Breast epithelium (tissue), 4 donors: ENCODE measurements around the gene TAOK1. TPM values are rescaled to one million over a fixed set of nuclear protein-coding genes. Genes with fewer than 3 reads are reported as not detected.

Experiments
- DNase-seq, 2 donors: peaks; one replicate each; pipeline ENCODE4 v3.0.0-alpha.2; 2019; ENCODE audit warnings: low spot score in 2 of 2
- H3K27ac ChIP-seq, 2 donors: fragments of 200-600 bp; sonication (generic) in 1 of 2; one replicate each; pipeline ENCODE4 v1.5.1; 2016 to 2019; ENCODE audit warnings: mild to moderate bottlenecking in 1 of 2
- H3K27me3 ChIP-seq, 2 donors: fragments of 200-600 bp; sonication (generic) in 1 of 2; one replicate each; pipeline versions ENCODE4 v1.5.1 to v1.6.0; 2017 to 2019; ENCODE audit warnings: control low read depth in 1 of 2, mild to moderate bottlenecking in 1 of 2
- H3K36me3 ChIP-seq: fragments of 200-600 bp; one replicate; pipeline ENCODE4 v1.5.1; 2019
- H3K4me1 ChIP-seq, 2 donors: fragments of 200-600 bp; sonication (generic); one replicate each; pipeline ENCODE4 v1.5.1; 2016 to 2019; ENCODE audit warnings: control low read depth in 1 of 2
- H3K4me3 ChIP-seq, 3 donors: fragments of 200-600 bp; sonication (generic); 1 replicate in 2 of 3; 2 replicates in 1 of 3; pipeline ENCODE4 v1.5.1; 2016 to 2019; ENCODE audit warnings: mild to moderate bottlenecking in 3 of 3, moderate library complexity in 2 of 3
- H3K9me3 ChIP-seq, 2 donors: fragments of 200-600 bp; sonication (generic) in 1 of 2; one replicate each; pipeline ENCODE4 v1.5.1; 2016 to 2019; ENCODE audit warnings: control low read depth in 1 of 2
- CTCF ChIP-seq, 3 donors: fragments of 450-650 bp; IDR thresholded peaks; one replicate each; pipeline ENCODE4 v1.5.1; 2016 to 2017; ENCODE audit warnings: antibody characterized with exemption in 3 of 3, mild to moderate bottlenecking in 3 of 3, moderate library complexity in 3 of 3
- POLR2A ChIP-seq: fragments of 450-650 bp; IDR thresholded peaks from one replicate; pipeline ENCODE4 v1.6.1; 2016; ENCODE audit warnings: antibody characterized with exemption, mild to moderate bottlenecking, moderate library complexity
- POLR2AphosphoS5 ChIP-seq, 3 donors: sonication (generic); formaldehyde crosslinking; IDR thresholded peaks; one replicate each; pipeline ENCODE4 v1.6.1; 2017; ENCODE audit warnings: antibody characterized with exemption in 3 of 3
- intact Hi-C: fragments of 100-400 bp; cut with DNase I; formaldehyde crosslinking; loops from one replicate; pipeline ENCODE4 v1.15.1; 2023; ENCODE audit warnings: low total_unique reads
- total RNA-seq, 3 donors: library from RNA; depleted of rRNA; stranded (reverse); fragments of >200 nt; gene quantifications; one replicate each; pipeline ENCODE4 v1.1.0, GENCODE V29; 2016

TAOK1 gene
- total RNA-seq, 3 donors from 2014 or later, result 62.6 to 77.1 (median 67.8) TPM

DNA sequence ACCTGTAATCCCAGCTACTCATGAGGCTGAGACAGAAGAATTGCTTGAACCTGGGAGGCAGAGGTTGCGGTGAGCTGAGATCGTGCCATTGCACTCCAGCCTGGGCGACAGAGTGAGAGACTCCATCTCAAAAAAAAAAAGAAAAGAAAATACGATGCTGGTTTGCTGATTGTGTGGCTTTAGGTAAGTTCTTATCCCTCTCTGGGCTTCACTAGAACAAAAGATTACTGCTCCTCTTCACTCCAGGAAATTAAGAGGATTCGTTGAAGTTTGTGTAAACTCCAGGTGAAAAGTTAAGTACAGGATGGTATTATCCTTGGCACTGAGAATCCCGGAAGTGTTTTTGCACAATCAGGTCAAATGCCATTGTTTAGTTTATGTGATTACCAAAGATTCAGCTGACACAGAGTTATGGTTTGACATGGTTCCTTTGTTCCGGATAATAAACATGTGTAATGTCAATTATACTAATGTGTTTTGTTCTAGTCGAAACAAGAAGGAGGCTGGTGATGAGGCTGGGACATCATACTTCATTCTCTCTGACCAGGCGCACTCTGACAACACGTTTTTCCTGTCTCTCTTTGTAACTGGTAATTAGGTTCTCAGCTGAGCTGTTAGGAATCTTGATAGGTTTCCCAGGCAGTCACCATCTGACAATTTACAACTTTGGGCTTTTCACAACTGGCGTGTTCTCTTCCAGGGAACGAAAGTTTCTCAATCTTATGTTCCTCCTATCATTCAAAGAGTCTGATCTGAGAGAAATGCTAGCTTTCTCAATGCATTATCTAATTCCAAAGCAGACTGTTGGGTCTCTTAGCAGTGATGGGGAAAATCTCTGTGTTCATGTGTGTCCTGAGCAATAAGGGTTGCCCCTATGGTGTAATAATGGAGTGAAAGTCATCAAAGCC is 10.8 kb upstream of the TAOK1 start:
- TF ChIP-seq CTCF (IDR thresholded peaks at IDR 0.05) (no peak), POLR2A (no peak), POLR2AphosphoS5 (IDR thresholded peaks at IDR 0.05) (no peak)
- H3K27ac ChIP-seq, result peak overlapping the region; percentile 54 to 67
- intact Hi-C loops, result loop anchor here (2.0 kb wide), 1 partner anchor 65 kb away; no protein-coding TSS in a partner anchor
- no peak overlapping the region for H3K4me3 ChIP-seq
- H3K36me3 ChIP-seq, result no peaks in the 10 kb centered on the region
- no peaks in the 10 kb centered on the region for H3K9me3 ChIP-seq
- H3K4me1 ChIP-seq, result no peaks in the 10 kb centered on the region
- no peaks in the 10 kb centered on the region for H3K27me3 ChIP-seq
- no peak for DNase-seq

- intact Hi-C loops, result no loop called here
These were observed 6.5 kb upstream of the TAOK1 start for GRCh38 chr17:29383686-29384085.

DNA sequence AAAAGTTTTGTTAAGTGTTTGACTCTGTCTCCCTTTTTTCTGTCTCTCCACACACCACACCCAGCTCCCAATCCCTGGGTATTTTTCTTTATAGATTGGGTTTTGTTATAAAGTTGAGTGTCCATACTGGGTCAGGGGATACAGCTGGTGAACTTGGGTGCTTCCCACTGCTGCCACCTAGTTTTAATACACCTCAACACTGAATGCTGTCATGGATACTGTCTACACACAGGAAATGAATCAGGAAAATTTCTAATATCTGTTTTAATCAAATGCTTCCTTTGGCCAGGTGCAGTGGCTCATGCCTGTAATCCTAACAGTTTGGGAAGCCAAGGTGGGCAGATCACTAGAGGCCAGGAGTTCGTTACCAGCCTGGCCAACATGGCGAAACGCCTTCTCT is 5.3 kb upstream of the TAOK1 start:
- TF ChIP-seq POLR2A (no peak), CTCF (IDR thresholded peaks at IDR 0.05) (no peak), POLR2AphosphoS5 (IDR thresholded peaks at IDR 0.05) (no peak)
- no peak for DNase-seq
- H3K4me3 ChIP-seq, result no peak overlapping the region
- no peaks in the 10 kb centered on the region for H3K27me3 ChIP-seq
- H3K9me3 ChIP-seq, result no peaks in the 10 kb centered on the region
- H3K27ac ChIP-seq, result no peak overlapping the region
- intact Hi-C loops, result no loop called here
- H3K4me1 ChIP-seq, result no peaks in the 10 kb centered on the region
- H3K36me3 ChIP-seq, result no peaks in the 10 kb centered on the region

More at GRCh38 chr17:29383686-29384085, 6.5 kb upstream of the TAOK1 start:
- no peak overlapping the region for H3K4me3 ChIP-seq
- H3K27me3 ChIP-seq, result no peaks in the 10 kb centered on the region
- H3K27ac ChIP-seq, result no peak overlapping the region
- TF ChIP-seq POLR2A, result no peak
- no peak for TF ChIP-seq POLR2AphosphoS5 (IDR thresholded peaks at IDR 0.05)
- no peak for TF ChIP-seq CTCF (IDR thresholded peaks at IDR 0.05)
- H3K36me3 ChIP-seq, result no peaks in the 10 kb centered on the region
- DNase-seq, result no peak
- H3K4me1 ChIP-seq, result no peaks in the 10 kb centered on the region
- H3K9me3 ChIP-seq, result no peaks in the 10 kb centered on the region

DNA sequence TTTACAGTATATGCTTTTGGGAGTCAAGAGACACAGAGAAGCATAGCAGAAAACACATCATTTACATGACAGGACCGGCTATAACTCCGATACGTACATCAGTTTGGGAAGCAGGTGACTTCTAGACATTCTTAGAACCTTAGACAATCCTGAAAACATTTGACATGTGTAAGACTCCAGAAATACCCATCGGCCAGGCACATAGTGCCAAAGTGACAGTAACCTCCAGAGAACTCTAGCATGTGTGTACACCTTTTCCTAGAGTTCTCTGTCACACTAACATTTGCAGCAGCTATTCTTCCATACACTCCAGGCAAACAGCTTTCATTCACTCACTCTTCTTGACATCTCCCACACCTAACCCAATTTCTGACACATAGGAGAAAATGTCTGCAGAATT is 3.4 kb upstream of the TAOK1 start:
- Histone ChIP-seq H3K27ac (no peak overlapping the region), H3K9me3 (no peaks in the 10 kb centered on the region), H3K27me3 (no peaks in the 10 kb centered on the region), H3K4me1 (no peaks in the 10 kb centered on the region), H3K36me3 (no peaks in the 10 kb centered on the region), H3K4me3 (no peak overlapping the region)
- TF ChIP-seq POLR2A, result no peak
- TF ChIP-seq CTCF (IDR thresholded peaks at IDR 0.05), result no peak
- no peak for TF ChIP-seq POLR2AphosphoS5 (IDR thresholded peaks at IDR 0.05)
- intact Hi-C loops, result no loop called here
- DNase-seq, result no peak

DNA sequence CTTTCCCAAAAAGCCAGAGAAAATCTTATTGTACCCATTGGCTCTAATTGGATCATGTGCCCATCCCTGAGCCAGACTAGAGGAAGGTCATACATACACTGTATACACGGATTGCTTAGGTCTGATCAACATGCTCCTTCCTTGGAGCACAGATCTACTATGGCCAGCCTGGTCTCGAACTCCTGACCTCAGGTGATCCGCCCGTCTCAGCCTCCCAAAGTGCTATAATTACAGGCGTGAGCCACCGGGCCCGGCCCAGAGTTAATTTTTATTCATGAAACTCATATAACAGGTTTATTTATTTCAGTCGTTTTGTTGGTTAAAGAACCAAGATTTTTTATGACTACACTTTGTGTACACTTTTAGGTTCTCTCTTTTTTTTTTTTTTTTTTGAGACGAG is 1.2 kb upstream of the TAOK1 start:
- H3K27ac ChIP-seq, result no peak overlapping the region
- H3K27me3 ChIP-seq, result no peaks in the 10 kb centered on the region
- H3K4me3 ChIP-seq, result no peak overlapping the region
- peaks cover 3 to 7% of the 10 kb centered on the region in 2 donors for H3K4me1 ChIP-seq
- intact Hi-C loops, result no loop called here
- H3K36me3 ChIP-seq, result no peaks in the 10 kb centered on the region
- DNase-seq, result no peak
- TF ChIP-seq CTCF (IDR thresholded peaks at IDR 0.05), result no peak
- TF ChIP-seq POLR2AphosphoS5 (IDR thresholded peaks at IDR 0.05), result no peak
- no peak for TF ChIP-seq POLR2A
- H3K9me3 ChIP-seq, result no peaks in the 10 kb centered on the region
